Measurements from ENCODE around the gene LGALS16. TPM values are rescaled to one million over a fixed set of nuclear protein-coding genes. Genes with fewer than 3 reads are reported as not detected.
"Not testable (repeated sequence)": the region's sequence is repeated elsewhere in the genome, so short reads cannot be mapped to it uniquely, and the experiment has no call there.

Gene LGALS16
- total RNA-seq, 4 donors from 2014 or later = not detected

- H3K4me1 ChIP-seq = no peaks in the 10 kb centered on the region
- no peak for DNase-seq (ENCODE audit: low spot score in 2 of 2)
- H3K27me3 ChIP-seq = peaks cover 12% of the 10 kb centered on the region
- H3K4me3 ChIP-seq = no peak overlapping the region
- TF ChIP-seq POLR2AphosphoS5 (IDR thresholded peaks at IDR 0.05) (no peak), CTCF (IDR thresholded peaks at IDR 0.05) (no peak), POLR2A (IDR thresholded peaks at IDR 0.05) (no peak), EP300 (IDR thresholded peaks at IDR 0.05) (no peak)
- H3K36me3 ChIP-seq = no peaks in the 10 kb centered on the region
- WGBS = 69% methylated on average over 5 of the region's 5 CpGs
- no peak overlapping the region for H3K27ac ChIP-seq
- no peaks in the 10 kb centered on the region for H3K9me3 ChIP-seq
These were observed 12.1 kb upstream of the LGALS16 start for GRCh38 chr19:39643591-39643990.

GRCh38 chr19:39645800-39646411 is 9.8 kb upstream of the LGALS16 start:
- Histone ChIP-seq H3K27me3 (peaks cover 17% of the 10 kb centered on the region), H3K4me3 (no peak overlapping the region), H3K4me1 (no peaks in the 10 kb centered on the region), H3K9me3 (no peaks in the 10 kb centered on the region), H3K27ac (no peak overlapping the region), H3K36me3 (no peaks in the 10 kb centered on the region)
- WGBS = 23% methylated on average over 6 of the region's 6 CpGs
- no peak for DNase-seq (ENCODE audit: low spot score in 2 of 2)
- TF ChIP-seq CTCF (IDR thresholded peaks at IDR 0.05) = no peak
- no peak for TF ChIP-seq EP300 (IDR thresholded peaks at IDR 0.05)
- TF ChIP-seq POLR2AphosphoS5 (IDR thresholded peaks at IDR 0.05) = no peak
- no peak for TF ChIP-seq POLR2A (IDR thresholded peaks at IDR 0.05)

GRCh38 chr19:39647918-39648317 is 7.8 kb upstream of the LGALS16 start:
- H3K9me3 ChIP-seq = no peaks in the 10 kb centered on the region

GRCh38 chr19:39659791-39660190 is 4.1 kb downstream of the LGALS16 start:
- WGBS = 79% methylated on average over 4 of the region's 4 CpGs
- Histone ChIP-seq H3K27ac (no peak overlapping the region), H3K27me3 (peaks cover 18% of the 10 kb centered on the region), H3K9me3 (no peaks in the 10 kb centered on the region), H3K4me1 (no peaks in the 10 kb centered on the region), H3K4me3 (no peak overlapping the region), H3K36me3 (no peaks in the 10 kb centered on the region)
- DNase-seq (ENCODE audit: low spot score in 2 of 2) = no peak
- TF ChIP-seq POLR2A (IDR thresholded peaks at IDR 0.05) (no peak), EP300 (IDR thresholded peaks at IDR 0.05) (no peak), CTCF (IDR thresholded peaks at IDR 0.05) (no peak), POLR2AphosphoS5 (IDR thresholded peaks at IDR 0.05) (no peak)

More at GRCh38 chr19:39647918-39648317, 7.8 kb upstream of the LGALS16 start:
- WGBS = 43% methylated on average over 3 of the region's 3 CpGs
- H3K27me3 ChIP-seq = peaks cover 17% of the 10 kb centered on the region
- no peaks in the 10 kb centered on the region for H3K36me3 ChIP-seq
- no peak overlapping the region for H3K27ac ChIP-seq
- no peak for DNase-seq (ENCODE audit: low spot score in 2 of 2)
- TF ChIP-seq POLR2AphosphoS5 (IDR thresholded peaks at IDR 0.05) (no peak), CTCF (IDR thresholded peaks at IDR 0.05) (no peak), EP300 (IDR thresholded peaks at IDR 0.05) (no peak), POLR2A (IDR thresholded peaks at IDR 0.05) (no peak)
- H3K4me3 ChIP-seq = no peak overlapping the region
- no peaks in the 10 kb centered on the region for H3K4me1 ChIP-seq

- Histone ChIP-seq H3K27me3 (peaks cover 18% of the 10 kb centered on the region), H3K27ac (no peak overlapping the region), H3K36me3 (no peaks in the 10 kb centered on the region), H3K4me1 (no peaks in the 10 kb centered on the region), H3K9me3 (no peaks in the 10 kb centered on the region), H3K4me3 (no peak overlapping the region)
- WGBS = 78% methylated on average over 4 of the region's 4 CpGs
- TF ChIP-seq EP300 (IDR thresholded peaks at IDR 0.05) = no peak
- TF ChIP-seq POLR2AphosphoS5 (IDR thresholded peaks at IDR 0.05) = no peak
- TF ChIP-seq POLR2A (IDR thresholded peaks at IDR 0.05) = no peak
- DNase-seq (ENCODE audit: low spot score in 2 of 2) = no peak
These were observed 4.9 kb downstream of the LGALS16 start for GRCh38 chr19:39660661-39661060.

- TF ChIP-seq POLR2A (IDR thresholded peaks at IDR 0.05) (no peak), CTCF (IDR thresholded peaks at IDR 0.05) (no peak), EP300 (IDR thresholded peaks at IDR 0.05) (no peak), POLR2AphosphoS5 (IDR thresholded peaks at IDR 0.05) (no peak)
- H3K4me1 ChIP-seq = no peaks in the 10 kb centered on the region
- DNase-seq (ENCODE audit: low spot score in 2 of 2) = no peak
These were observed 5.9 kb downstream of the LGALS16 start for GRCh38 chr19:39661565-39661964.

GRCh38 chr19:39669860-39670259 is 14.1 kb downstream of the LGALS16 start:
- H3K36me3 ChIP-seq; H3K4me1 ChIP-seq; H3K27ac ChIP-seq; H3K9me3 ChIP-seq; H3K4me3 ChIP-seq; H3K27me3 ChIP-seq; DNase-seq (ENCODE audit: low spot score in 2 of 2): not testable (repeated sequence)
- WGBS = 63% methylated on average over 2 of the region's 3 CpGs

More at GRCh38 chr19:39661565-39661964, 5.9 kb downstream of the LGALS16 start:
- no peak overlapping the region for H3K4me3 ChIP-seq
- H3K27me3 ChIP-seq = peaks cover 18% of the 10 kb centered on the region
- no peaks in the 10 kb centered on the region for H3K36me3 ChIP-seq
- H3K27ac ChIP-seq = no peak overlapping the region
- no peaks in the 10 kb centered on the region for H3K9me3 ChIP-seq

Measured in suprapubic skin (tissue), 4 donors.